Brain microvascular endothelial cell (primary cell): ENCODE measurements around the gene INPP5D.

Source experiments
- DNase-seq: peaks from one replicate; pipeline ENCODE4 v3.0.0-alpha.2; 2020
- H3K27ac ChIP-seq: fragments of 250-450 bp; sonication (Bioruptor Pico); 2 replicates; pipeline ENCODE4 v1.5.1; 2020; ENCODE audit warnings: mild to moderate bottlenecking, moderate library complexity
- H3K27me3 ChIP-seq: fragments of 250-450 bp; sonication (Bioruptor Pico); replicated peaks from 2 replicates; pipeline ENCODE4 v1.5.1; 2020; ENCODE audit warnings: mild to moderate bottlenecking
- H3K36me3 ChIP-seq: fragments of 250-450 bp; sonication (Bioruptor Pico); replicated peaks from 2 replicates; pipeline ENCODE4 v1.5.1; 2020; ENCODE audit warnings: mild to moderate bottlenecking
- H3K4me3 ChIP-seq: 2 replicates; pipeline ENCODE4 v1.5.1; 2011; ENCODE audit warnings: low read depth, mild to moderate bottlenecking, control low read depth, low read length, moderate library complexity
- CTCF ChIP-seq: IDR thresholded peaks from 2 replicates; pipeline ENCODE4 v1.5.1; 2011; ENCODE audit warnings: low read depth, mild to moderate bottlenecking, moderate library complexity, low read length, control low read depth, inconsistent platforms; ENCODE audit errors: missing control alignments
- in situ Hi-C: cut with HindIII; loops from 2 replicates; pipeline ENCODE4 v1.10.0; 2017; ENCODE audit warnings: low sequenced_read_pairs, low pct_ligation_motif_present

Gene INPP5D

GRCh38 chr2:233115121-233115520 lies 55.0 kb downstream of the INPP5D start:
- no peak overlapping the region for H3K27ac ChIP-seq
- H3K4me3 ChIP-seq = no peak overlapping the region
- in situ Hi-C loops = no loop called here
- no peaks in the 10 kb centered on the region for H3K36me3 ChIP-seq
- DNase-seq = no peak
- H3K27me3 ChIP-seq = no peaks in the 10 kb centered on the region
- TF ChIP-seq CTCF = no peak

- in situ Hi-C loops = no loop called here
- Histone ChIP-seq H3K27ac (no peak overlapping the region), H3K36me3 (no peaks in the 10 kb centered on the region), H3K27me3 (no peaks in the 10 kb centered on the region), H3K4me3 (no peak overlapping the region)
- no peak for DNase-seq
- TF ChIP-seq CTCF = no peak
Measured at GRCh38 chr2:233115741-233116140, 55.6 kb downstream of the INPP5D start.

- H3K27ac ChIP-seq = no peak overlapping the region
- H3K27me3 ChIP-seq = no peaks in the 10 kb centered on the region
- DNase-seq = no peak
- TF ChIP-seq CTCF = no peak
- no peaks in the 10 kb centered on the region for H3K36me3 ChIP-seq
- in situ Hi-C loops = no loop called here
- H3K4me3 ChIP-seq = no peak overlapping the region
Measured at GRCh38 chr2:233116946-233117345, 56.8 kb downstream of the INPP5D start.

- no peaks in the 10 kb centered on the region for H3K36me3 ChIP-seq
- in situ Hi-C loops = no loop called here
- TF ChIP-seq CTCF = no peak
- no peak overlapping the region for H3K4me3 ChIP-seq
- no peaks in the 10 kb centered on the region for H3K27me3 ChIP-seq
- H3K27ac ChIP-seq = no peak overlapping the region
- no peak for DNase-seq
Measured at GRCh38 chr2:233117351-233117750, 57.2 kb downstream of the INPP5D start.

- H3K27me3 ChIP-seq = no peaks in the 10 kb centered on the region
- in situ Hi-C loops = no loop called here
- no peak overlapping the region for H3K27ac ChIP-seq
- no peak for TF ChIP-seq CTCF
- no peaks in the 10 kb centered on the region for H3K36me3 ChIP-seq
- DNase-seq = no peak
- H3K4me3 ChIP-seq = no peak overlapping the region
Measured at GRCh38 chr2:233117811-233118647, 57.9 kb downstream of the INPP5D start.

GRCh38 chr2:233118648-233119000 lies 58.5 kb downstream of the INPP5D start:
- Histone ChIP-seq H3K36me3 (no peaks in the 10 kb centered on the region), H3K27me3 (no peaks in the 10 kb centered on the region), H3K4me3 (no peak overlapping the region), H3K27ac (no peak overlapping the region)
- DNase-seq = no peak
- TF ChIP-seq CTCF = no peak
- in situ Hi-C loops = no loop called here
